SK-N-SH (cell line): ENCODE data around the gene BCAT1. TPM values are rescaled to one million over a fixed set of nuclear protein-coding genes. Genes with fewer than 3 reads are reported as not detected.

Experiments
- CTCF ChIA-PET: fragments of 300-600, 350-600 bp; formaldehyde crosslinking; extraction: SDS; loops from one replicate; lab custom pipeline; 2021; lab: Yijun Ruan, JAX
- POLR2A ChIA-PET: fragments of 350-600 bp; sonication (Branson Sonifier 250); formaldehyde crosslinking; extraction: SDS; loops from one replicate; lab custom pipeline; 2020; ENCODE audit warnings: antibody characterized with exemption, inconsistent platforms; lab: Yijun Ruan, JAX
- DNase-seq: peaks from one replicate; pipeline ENCODE4 v3.0.0; 2012
- H2AFZ ChIP-seq: fragments of 200-600 bp; sonication (generic); 2 replicates; pipeline ENCODE4 v1.8.1; 2016; ENCODE audit warnings: antibody characterized with exemption, mild to moderate bottlenecking, low read depth
- H3F3A ChIP-seq: fragments of 200-600 bp; sonication (generic); replicated peaks from 2 replicates; pipeline ENCODE3; 2016; ENCODE audit warnings: antibody characterized with exemption, mild to moderate bottlenecking; ENCODE audit not compliant: insufficient read depth
- H3K27ac ChIP-seq, 2 experiments: fragments of 200-500 bp in 1 of 2; fragments of 200-600 bp in 1 of 2; sonication (Bioruptor generic) in 1 of 2; sonication (generic), shearing (Covaris generic) in 1 of 2; 2 replicates each; pipeline versions ENCODE4 v1.5.1 to v1.6.1; 2014 to 2016; ENCODE audit warnings: low read depth in 2 of 2, inconsistent platforms in 1 of 2, low read length in 1 of 2, mild to moderate bottlenecking in 1 of 2, mixed read lengths in 1 of 2
- H3K27me3 ChIP-seq: fragments of 200-600 bp; sonication (generic), shearing (Covaris generic); 2 replicates; pipeline ENCODE4 v1.6.1; 2016; ENCODE audit warnings: mixed run types; ENCODE audit not compliant: insufficient read depth
- H3K36me3 ChIP-seq, 2 experiments: fragments of 200-500 bp in 1 of 2; fragments of 200-600 bp in 1 of 2; sonication (Bioruptor generic) in 1 of 2; sonication (generic) in 1 of 2; replicated peaks in 1 of 2; 2 replicates each; pipeline versions ENCODE3 to v1.5.1; 2014 to 2016; ENCODE audit warnings: low read length in 1 of 2, mild to moderate bottlenecking in 1 of 2; ENCODE audit not compliant: insufficient read depth in 2 of 2, control insufficient read depth in 1 of 2
- H3K4me1 ChIP-seq, 2 experiments: fragments of 200-500 bp in 1 of 2; fragments of 200-600 bp in 1 of 2; sonication (Bioruptor generic) in 1 of 2; sonication (generic), shearing (Covaris generic) in 1 of 2; 2 replicates each; pipeline versions ENCODE4 v1.5.1 to v1.6.1; 2014 to 2016; ENCODE audit warnings: low read depth in 1 of 2, low read length in 1 of 2, mixed run types in 1 of 2; ENCODE audit not compliant: insufficient read depth in 2 of 2, control insufficient read depth in 1 of 2
- H3K4me2 ChIP-seq: fragments of 200-600 bp; sonication (generic), shearing (Covaris generic); 2 replicates; pipeline ENCODE4 v1.6.1; 2017; ENCODE audit warnings: mixed run types
- H3K4me3 ChIP-seq, 2 experiments: fragments of 200-500 bp in 1 of 2; fragments of 200-600 bp in 1 of 2; sonication (Bioruptor generic) in 1 of 2; sonication (generic), shearing (Covaris generic) in 1 of 2; 2 replicates each; pipeline versions ENCODE4 v1.5.1 to v1.8.1; 2014 to 2016; ENCODE audit warnings: low read depth in 2 of 2, inconsistent platforms in 1 of 2, low read length in 1 of 2, mild to moderate bottlenecking in 1 of 2, mixed read lengths in 1 of 2, moderate library complexity in 1 of 2
- H3K79me2 ChIP-seq: fragments of 200-600 bp; sonication (generic); 2 replicates; pipeline ENCODE4 v1.8.1; 2017; ENCODE audit warnings: mild to moderate bottlenecking; ENCODE audit not compliant: insufficient read depth
- H3K9ac ChIP-seq: fragments of 200-600 bp; sonication (generic); 2 replicates; pipeline ENCODE4 v1.6.1; 2017; ENCODE audit warnings: mixed run types
- H3K9me2 ChIP-seq: fragments of 200-600 bp; sonication (generic); 2 replicates; pipeline ENCODE4 v1.6.1; 2017; ENCODE audit warnings: mixed run types
- H3K9me3 ChIP-seq: fragments of 200-600 bp; sonication (generic); 2 replicates; pipeline ENCODE4 v1.6.1; 2017; ENCODE audit warnings: mixed run types, mild to moderate bottlenecking, moderate library complexity
- H4K20me1 ChIP-seq: fragments of 200-600 bp; sonication (generic); 2 replicates; pipeline ENCODE4 v1.6.1; 2017; ENCODE audit warnings: mild to moderate bottlenecking, mixed run types; ENCODE audit not compliant: insufficient read depth
- CTCF ChIP-seq: fragments of 200-600 bp; sonication (generic); IDR thresholded peaks from 2 replicates; pipeline ENCODE4 v1.6.1; 2017; ENCODE audit warnings: antibody characterized with exemption, mild to moderate bottlenecking, moderate library complexity
- EP300 ChIP-seq, 2 experiments: IDR thresholded peaks; 2 replicates each; pipeline versions ENCODE4 v1.4.0 to v1.6.1; 2012; ENCODE audit warnings: borderline replicate concordance in 1 of 2, low read depth in 1 of 2, low read length in 1 of 2
- EZH2phosphoT487 ChIP-seq: fragments of 200-600 bp; sonication (generic); IDR thresholded peaks from 2 replicates; pipeline ENCODE4 v1.6.1; 2017; ENCODE audit warnings: low read depth, mixed run types, mild to moderate bottlenecking, antibody characterized with exemption, moderate library complexity, borderline replicate concordance
- FOXJ3 ChIP-seq: sonication (generic); formaldehyde crosslinking; IDR thresholded peaks from 2 replicates; pipeline ENCODE4 v1.5.1; 2020; ENCODE audit warnings: mild to moderate bottlenecking, missing genetic modification reagents
- GATA2 ChIP-seq: sonication (generic); formaldehyde crosslinking; IDR thresholded peaks from 2 replicates; pipeline ENCODE4 v1.5.0; 2020; ENCODE audit warnings: mild to moderate bottlenecking, missing genetic modification reagents
- NRF1 ChIP-seq: IDR thresholded peaks from 2 replicates; pipeline ENCODE4 v1.6.1; 2012; ENCODE audit warnings: low read depth, mild to moderate bottlenecking, low read length
- RAD21 ChIP-seq: IDR thresholded peaks from 2 replicates; pipeline ENCODE4 v1.6.1; 2012; ENCODE audit warnings: mild to moderate bottlenecking, low read length
- SIN3A ChIP-seq: IDR thresholded peaks from 2 replicates; pipeline ENCODE4 v1.6.1; 2012; ENCODE audit warnings: low read depth, mild to moderate bottlenecking, low read length, moderate library complexity, borderline replicate concordance
- TCF12 ChIP-seq: IDR thresholded peaks from 2 replicates; pipeline ENCODE4 v1.4.0; 2012
- TEAD4 ChIP-seq: IDR thresholded peaks from 2 replicates; pipeline ENCODE4 v1.4.0; 2012; ENCODE audit warnings: mild to moderate bottlenecking, borderline replicate concordance; ENCODE audit not compliant: insufficient read depth
- USF2 ChIP-seq: fragments of 150-350 bp; IDR thresholded peaks from 2 replicates; pipeline ENCODE4 v1.6.1; 2017; ENCODE audit warnings: antibody characterized with exemption, low read length, low read depth, borderline replicate concordance
- ZBTB33 ChIP-seq: IDR thresholded peaks from 2 replicates; pipeline ENCODE4 v1.4.0; 2012; ENCODE audit warnings: low read depth, borderline replicate concordance
- WGBS: methylation state at CpG from one replicate; pipeline ENCODE4 v1.1.6; 2017; ENCODE audit warnings: low lambda C conversion rate; 5-methylcytosine and 5-hydroxymethylcytosine counted together
- polyA plus RNA-seq, 3 experiments: library from polyadenylated mRNA; depleted of rRNA; stranded (reverse); fragments of >200 nt; gene quantifications; 2 replicates each; pipeline ENCODE4 v1.2.3, GENCODE V29; 2012
- TF ChIP-seq, protein P1 (sequence below): fragments of 150-350 bp; IDR thresholded peaks from 2 replicates; pipeline ENCODE4 v1.6.1; 2016; ENCODE audit warnings: mild to moderate bottlenecking, low read depth, low read length
- TF ChIP-seq, protein P2 (sequence below): IDR thresholded peaks from 2 replicates; pipeline ENCODE4 v1.6.1; 2012; ENCODE audit warnings: mild to moderate bottlenecking, low read depth, low read length, moderate library complexity

Gene BCAT1
- polyA plus RNA-seq, 1 of the 3 experiments (the other 2 are of a cell fraction) = 7.7 TPM

DNA sequence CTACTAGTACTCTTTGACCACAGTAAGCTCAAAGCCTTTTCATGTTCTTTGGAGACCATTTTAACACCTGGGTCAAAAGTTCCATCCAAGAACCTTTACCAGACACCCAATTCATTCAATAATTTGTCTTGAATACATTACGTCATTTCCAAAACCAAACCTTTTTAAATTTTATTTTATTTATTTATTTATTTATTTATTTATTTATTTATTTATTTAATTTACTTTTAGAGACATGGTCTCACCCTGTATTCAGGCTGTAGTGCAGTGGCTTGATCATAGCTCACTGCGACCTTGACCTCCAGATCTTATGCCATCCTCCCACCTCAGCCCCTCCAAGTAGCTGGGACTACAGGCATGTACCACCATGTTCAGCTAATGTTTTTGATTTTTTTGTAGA, 113.5 kb downstream of the BCAT1 start:
- Histone ChIP-seq H3F3A (peaks cover 11% of the 10 kb centered on the region), H3K9me3 (no peaks in the 10 kb centered on the region), H3K36me3 (peaks cover 17 to 71% of the 10 kb centered on the region in 2 experiments), H3K9me2 (no peaks in the 10 kb centered on the region), H2AFZ (no peak overlapping the region), H3K9ac (no peak overlapping the region), H3K4me3 (no peak overlapping the region), H3K4me1 (peaks cover 14 to 18% of the 10 kb centered on the region in 2 experiments), H3K27me3 (no peaks in the 10 kb centered on the region), H3K27ac (no peak overlapping the region), H3K4me2 (no peak overlapping the region), H4K20me1 (no peaks in the 10 kb centered on the region), H3K79me2 (no peaks in the 10 kb centered on the region; the same call in 1 of the 2 replicates)
- no peak for DNase-seq
- TF ChIP-seq SIN3A (no peak), TCF12 (no peak), FOXJ3 (CRISPR knock-in tag) (no peak)
- CTCF ChIA-PET = interaction anchor here (1.2 kb wide), 1 partner anchor 17 kb away, joined by 3 read pairs; no protein-coding TSS in a partner anchor
- 95% methylated on average over 2 of the region's 2 CpGs for WGBS
- POLR2A ChIA-PET = no interaction called here

- WGBS = 86% methylated on average over 3 of the region's 3 CpGs
Observed at GRCh38 chr12:24833513-24833912, 115.4 kb downstream of the BCAT1 start.

More at GRCh38 chr12:24833513-24833912, 115.4 kb downstream of the BCAT1 start:
- H3K36me3 ChIP-seq = peaks cover 13 to 75% of the 10 kb centered on the region in 2 experiments
- no peak for TF ChIP-seq EZH2phosphoT487
- no peak for TF ChIP-seq TEAD4
- TF ChIP-seq TCF12 = no peak
- no peak for TF ChIP-seq USF2
- TF ChIP-seq CTCF = no peak
- no peak for TF ChIP-seq SIN3A
- no peak for TF ChIP-seq NRF1
- TF ChIP-seq, protein P1, sequence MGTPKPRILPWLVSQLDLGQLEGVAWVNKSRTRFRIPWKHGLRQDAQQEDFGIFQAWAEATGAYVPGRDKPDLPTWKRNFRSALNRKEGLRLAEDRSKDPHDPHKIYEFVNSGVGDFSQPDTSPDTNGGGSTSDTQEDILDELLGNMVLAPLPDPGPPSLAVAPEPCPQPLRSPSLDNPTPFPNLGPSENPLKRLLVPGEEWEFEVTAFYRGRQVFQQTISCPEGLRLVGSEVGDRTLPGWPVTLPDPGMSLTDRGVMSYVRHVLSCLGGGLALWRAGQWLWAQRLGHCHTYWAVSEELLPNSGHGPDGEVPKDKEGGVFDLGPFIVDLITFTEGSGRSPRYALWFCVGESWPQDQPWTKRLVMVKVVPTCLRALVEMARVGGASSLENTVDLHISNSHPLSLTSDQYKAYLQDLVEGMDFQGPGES = no peak
- TF ChIP-seq GATA2 (CRISPR knock-in tag) = no peak
- no peak for TF ChIP-seq RAD21
- TF ChIP-seq, protein P2, sequence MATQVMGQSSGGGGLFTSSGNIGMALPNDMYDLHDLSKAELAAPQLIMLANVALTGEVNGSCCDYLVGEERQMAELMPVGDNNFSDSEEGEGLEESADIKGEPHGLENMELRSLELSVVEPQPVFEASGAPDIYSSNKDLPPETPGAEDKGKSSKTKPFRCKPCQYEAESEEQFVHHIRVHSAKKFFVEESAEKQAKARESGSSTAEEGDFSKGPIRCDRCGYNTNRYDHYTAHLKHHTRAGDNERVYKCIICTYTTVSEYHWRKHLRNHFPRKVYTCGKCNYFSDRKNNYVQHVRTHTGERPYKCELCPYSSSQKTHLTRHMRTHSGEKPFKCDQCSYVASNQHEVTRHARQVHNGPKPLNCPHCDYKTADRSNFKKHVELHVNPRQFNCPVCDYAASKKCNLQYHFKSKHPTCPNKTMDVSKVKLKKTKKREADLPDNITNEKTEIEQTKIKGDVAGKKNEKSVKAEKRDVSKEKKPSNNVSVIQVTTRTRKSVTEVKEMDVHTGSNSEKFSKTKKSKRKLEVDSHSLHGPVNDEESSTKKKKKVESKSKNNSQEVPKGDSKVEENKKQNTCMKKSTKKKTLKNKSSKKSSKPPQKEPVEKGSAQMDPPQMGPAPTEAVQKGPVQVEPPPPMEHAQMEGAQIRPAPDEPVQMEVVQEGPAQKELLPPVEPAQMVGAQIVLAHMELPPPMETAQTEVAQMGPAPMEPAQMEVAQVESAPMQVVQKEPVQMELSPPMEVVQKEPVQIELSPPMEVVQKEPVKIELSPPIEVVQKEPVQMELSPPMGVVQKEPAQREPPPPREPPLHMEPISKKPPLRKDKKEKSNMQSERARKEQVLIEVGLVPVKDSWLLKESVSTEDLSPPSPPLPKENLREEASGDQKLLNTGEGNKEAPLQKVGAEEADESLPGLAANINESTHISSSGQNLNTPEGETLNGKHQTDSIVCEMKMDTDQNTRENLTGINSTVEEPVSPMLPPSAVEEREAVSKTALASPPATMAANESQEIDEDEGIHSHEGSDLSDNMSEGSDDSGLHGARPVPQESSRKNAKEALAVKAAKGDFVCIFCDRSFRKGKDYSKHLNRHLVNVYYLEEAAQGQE = no peak
- TF ChIP-seq EP300 (IDR thresholded peaks at IDR 0.05; ENCODE audit: borderline replicate concordance in 1 of 2, low read depth in 1 of 2, low read length in 1 of 2) = no peak
- TF ChIP-seq ZBTB33 = no peak
- no peaks in the 10 kb centered on the region for H3F3A ChIP-seq
- POLR2A ChIA-PET = no interaction called here
- no peaks in the 10 kb centered on the region for H3K27me3 ChIP-seq
- DNase-seq = no peak
- H3K9me2 ChIP-seq = no peaks in the 10 kb centered on the region
- peaks cover 4 to 8% of the 10 kb centered on the region in 2 experiments; a peak in 3 of 4 replicates for H3K4me1 ChIP-seq
- no peak overlapping the region for H2AFZ ChIP-seq
- H3K4me3 ChIP-seq = no peak overlapping the region
- H3K9ac ChIP-seq = no peak overlapping the region
- H4K20me1 ChIP-seq = no peaks in the 10 kb centered on the region
- no peak overlapping the region for H3K4me2 ChIP-seq
- no peaks in the 10 kb centered on the region; the same call in 1 of the 2 replicates for H3K79me2 ChIP-seq
- no peaks in the 10 kb centered on the region for H3K9me3 ChIP-seq
- CTCF ChIA-PET = no interaction called here
- no peak overlapping the region for H3K27ac ChIP-seq
